HG03439 (cell line): ENCODE results near the gene GLIS1.

ENCODE experiments used
- ATAC-seq: cut with Tn5 transposase; IDR thresholded peaks from one replicate; pipeline ENCODE4 v1.9.1; 2021; ENCODE audit warnings: mild to moderate bottlenecking, moderate library complexity; ENCODE audit not compliant: unreplicated experiment

Gene GLIS1

GRCh38 chr1:53696051-53696450 is 42.9 kb downstream of the GLIS1 start:
- ATAC-seq, result no peak

DNA sequence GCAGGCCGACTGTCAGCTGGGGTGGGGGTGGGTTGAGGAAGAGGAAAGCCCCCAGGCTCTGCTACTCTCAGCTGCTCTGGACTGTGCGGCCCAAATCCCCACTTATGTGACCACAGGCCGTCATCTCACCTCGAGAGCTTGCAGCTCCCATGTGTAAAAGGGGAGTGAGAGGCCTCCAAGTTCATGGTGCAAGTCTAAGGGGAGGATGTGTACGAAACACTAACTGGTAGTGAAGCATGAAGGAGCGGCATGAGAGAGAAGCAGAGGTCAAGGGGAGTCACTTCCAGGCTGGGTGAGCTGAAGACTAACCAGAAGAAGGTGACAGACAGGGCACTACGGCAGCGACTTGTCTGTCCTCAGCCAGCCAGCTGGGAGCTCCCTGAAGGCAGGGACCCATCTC is 43.8 kb downstream of the GLIS1 start:
- ATAC-seq, result no peak

DNA sequence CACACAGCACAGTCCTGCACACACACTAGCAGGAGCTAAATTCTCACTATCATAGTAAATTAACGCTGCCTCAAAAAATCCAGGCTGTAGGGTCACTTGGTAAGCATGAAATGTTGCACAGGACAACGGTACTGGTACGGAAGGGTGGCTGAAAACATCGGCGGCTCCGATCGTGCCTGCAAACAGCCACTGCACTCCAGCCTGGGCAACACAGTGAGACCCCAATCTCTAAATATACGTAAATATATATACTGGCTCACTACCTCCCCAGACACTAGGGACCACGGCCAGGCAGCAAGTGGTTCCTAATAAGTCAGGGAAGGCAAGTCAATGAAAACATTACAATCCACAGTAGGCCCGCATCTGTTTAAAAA is 44.3 kb downstream of the GLIS1 start:
- no peak for ATAC-seq

DNA sequence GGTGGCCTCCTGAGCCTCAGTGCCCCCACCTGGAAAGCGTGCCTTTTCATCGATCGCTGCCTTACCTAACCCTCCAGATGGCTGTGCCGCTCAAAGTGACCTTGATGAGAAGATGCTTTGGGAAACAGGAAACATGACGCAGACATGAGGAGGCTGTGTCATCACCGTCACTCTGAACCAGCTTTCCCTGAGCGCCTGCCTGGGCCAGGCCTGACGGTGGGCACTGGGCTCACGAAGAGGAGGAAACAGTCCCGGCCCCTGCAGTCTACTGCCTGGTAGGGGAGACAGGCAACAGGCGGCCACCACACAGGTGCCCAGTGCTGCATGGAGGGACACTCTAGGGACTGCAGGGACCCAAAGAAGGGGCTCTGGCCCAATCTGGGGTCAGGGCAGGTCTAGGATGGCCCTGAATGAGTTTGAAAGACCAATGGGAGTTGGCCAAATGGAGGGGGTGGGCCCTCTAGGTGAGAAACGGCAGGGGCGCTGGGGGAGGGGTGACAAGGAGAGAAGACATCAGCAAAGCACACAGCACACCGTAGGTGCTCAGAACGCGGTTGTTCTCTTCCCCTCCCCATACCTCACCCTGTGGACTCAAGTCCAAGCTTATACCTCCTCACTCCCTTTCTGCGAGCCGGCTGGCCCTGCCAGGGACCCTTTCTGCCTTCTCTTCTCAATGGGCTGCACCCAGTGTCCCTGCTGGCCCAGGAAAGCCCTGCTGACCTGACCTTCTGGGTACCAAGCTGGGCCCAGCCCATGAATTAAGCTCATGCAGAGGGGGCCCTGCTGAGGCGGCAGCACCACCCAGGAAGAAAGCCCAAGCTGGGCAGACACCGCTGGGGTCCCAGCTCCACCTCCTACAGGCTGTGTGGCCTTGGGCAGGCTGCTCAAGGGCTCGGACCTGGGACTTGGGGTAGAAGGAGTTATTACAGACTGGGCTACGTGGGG is 44.9 kb downstream of the GLIS1 start:
- no peak for ATAC-seq

- ATAC-seq, result no peak
Observed at GRCh38 chr1:53693339-53693738, 45.6 kb downstream of the GLIS1 start.

- no peak for ATAC-seq
Observed at GRCh38 chr1:53691326-53691725, 47.6 kb downstream of the GLIS1 start.

- ATAC-seq, result no peak
Observed at GRCh38 chr1:53690411-53690810, 48.6 kb downstream of the GLIS1 start.

DNA sequence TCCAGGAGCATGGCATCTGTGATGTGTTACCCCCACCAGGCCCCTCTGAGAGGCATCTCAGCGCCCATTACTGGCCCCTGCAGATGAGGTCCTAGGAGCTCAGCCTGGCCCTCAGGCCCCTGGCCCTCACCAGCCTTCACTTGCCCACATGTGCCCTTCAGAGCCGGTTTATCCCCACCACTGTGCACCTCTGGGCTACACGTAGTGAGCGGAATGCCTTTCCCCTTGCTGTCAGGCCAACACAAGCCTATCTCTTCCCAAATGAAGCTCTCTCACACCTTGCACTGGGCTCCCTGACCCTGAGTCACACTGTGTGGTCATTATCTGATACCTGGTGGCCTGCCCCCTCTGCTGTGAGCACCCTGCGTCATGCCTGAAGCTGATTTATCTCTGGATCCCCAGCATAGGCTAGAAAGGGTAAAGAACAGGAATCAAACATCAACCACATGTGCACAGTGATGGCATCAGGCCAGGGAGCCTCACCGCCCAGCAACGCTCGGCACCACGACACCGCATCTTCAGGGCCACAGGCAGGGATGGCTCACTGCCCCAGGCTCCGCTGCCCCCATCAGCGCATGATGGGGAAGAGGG is 49.1 kb downstream of the GLIS1 start:
- ATAC-seq, result no peak

- ATAC-seq, result no peak
Observed at GRCh38 chr1:53689223-53689622, 49.7 kb downstream of the GLIS1 start.

DNA sequence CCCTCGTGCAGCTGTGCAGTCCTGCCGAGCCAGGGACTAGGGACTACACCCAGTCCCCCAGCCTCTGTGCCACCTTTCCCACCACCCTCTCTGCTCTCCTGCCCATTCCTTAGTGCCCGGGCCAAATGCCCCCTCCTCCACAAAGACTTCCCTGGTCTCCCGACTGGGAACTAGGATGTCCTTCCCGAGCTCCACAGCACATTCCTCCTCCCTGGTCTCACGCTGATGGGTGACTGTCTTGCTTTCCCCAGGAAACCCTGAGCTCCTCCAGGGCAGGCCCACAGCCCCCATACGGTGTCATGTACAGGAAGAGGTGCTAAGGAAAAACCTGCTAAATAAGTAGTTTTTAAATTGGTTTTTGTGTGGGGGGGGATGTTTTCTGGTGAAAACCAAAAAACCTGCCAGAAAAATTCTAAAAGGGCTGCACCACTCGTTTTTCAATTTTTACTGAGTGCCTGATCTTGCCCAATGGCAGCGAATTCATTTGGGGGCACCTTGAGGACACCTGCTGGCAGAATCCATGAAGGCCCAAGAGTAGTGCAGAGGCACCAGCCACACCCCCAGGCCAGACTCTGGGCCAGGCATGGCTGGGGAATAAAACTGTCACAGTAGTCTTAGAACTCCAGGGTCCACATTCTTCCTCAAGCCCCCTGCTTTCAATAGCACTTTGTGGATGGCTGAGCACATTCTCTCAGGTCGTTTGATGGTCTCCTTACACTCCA is 50.4 kb downstream of the GLIS1 start:
- no peak for ATAC-seq

DNA sequence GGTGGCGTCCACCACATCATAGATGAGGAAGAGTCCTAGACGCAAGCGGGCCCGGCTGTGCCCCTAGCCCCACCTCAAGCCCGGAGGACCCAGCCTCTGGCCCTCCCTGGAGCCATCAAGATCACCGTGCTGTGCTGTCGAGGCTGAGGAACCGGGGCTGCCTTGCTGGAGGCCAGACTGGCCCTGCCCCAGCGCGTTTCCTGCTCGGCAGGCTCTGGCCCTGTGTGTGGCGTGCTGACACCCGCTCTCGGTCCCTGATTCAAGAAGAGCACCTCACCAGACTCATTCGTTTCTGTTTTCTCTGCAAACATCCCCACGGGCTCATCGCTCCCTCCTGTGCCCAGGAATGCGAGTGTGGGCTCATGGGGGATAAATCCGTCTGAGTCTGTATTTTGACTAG is 51.1 kb downstream of the GLIS1 start:
- ATAC-seq, result no peak

DNA sequence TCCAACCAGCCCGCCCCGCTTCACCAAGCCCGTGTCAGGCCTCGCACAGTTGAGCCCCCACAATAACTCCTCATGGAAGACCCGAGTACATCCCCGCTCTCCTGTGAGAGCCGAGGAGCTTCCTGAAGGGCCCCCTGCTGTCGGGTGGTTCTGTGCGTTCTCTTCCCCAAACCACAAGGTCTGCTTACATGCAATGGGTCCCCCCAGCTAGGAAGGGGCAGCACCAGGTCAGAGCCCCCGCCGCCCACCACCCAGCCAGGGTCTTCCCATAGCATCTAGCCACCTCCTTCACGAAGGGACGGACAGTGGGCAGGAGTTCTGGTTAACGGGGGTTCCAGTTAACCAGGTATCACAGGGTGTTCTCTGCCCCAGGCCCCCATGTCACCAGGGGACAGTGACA is 51.5 kb downstream of the GLIS1 start:
- ATAC-seq, result no peak

DNA sequence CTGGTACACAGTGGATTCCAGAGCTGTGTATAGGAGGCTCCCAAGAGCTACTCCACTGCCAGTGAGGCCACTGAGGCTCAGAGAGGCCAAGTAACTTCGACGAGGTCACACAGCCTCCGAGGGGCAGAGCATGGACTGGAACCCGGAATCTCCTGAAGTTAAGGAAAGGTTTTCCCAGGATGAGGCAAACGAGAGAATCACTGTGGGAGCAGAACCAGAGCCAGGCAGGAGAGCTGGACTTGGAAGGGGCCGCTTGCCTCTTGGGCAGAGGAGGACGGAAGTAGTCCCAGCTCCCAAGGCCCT is 52.0 kb downstream of the GLIS1 start:
- ATAC-seq, result no peak

DNA sequence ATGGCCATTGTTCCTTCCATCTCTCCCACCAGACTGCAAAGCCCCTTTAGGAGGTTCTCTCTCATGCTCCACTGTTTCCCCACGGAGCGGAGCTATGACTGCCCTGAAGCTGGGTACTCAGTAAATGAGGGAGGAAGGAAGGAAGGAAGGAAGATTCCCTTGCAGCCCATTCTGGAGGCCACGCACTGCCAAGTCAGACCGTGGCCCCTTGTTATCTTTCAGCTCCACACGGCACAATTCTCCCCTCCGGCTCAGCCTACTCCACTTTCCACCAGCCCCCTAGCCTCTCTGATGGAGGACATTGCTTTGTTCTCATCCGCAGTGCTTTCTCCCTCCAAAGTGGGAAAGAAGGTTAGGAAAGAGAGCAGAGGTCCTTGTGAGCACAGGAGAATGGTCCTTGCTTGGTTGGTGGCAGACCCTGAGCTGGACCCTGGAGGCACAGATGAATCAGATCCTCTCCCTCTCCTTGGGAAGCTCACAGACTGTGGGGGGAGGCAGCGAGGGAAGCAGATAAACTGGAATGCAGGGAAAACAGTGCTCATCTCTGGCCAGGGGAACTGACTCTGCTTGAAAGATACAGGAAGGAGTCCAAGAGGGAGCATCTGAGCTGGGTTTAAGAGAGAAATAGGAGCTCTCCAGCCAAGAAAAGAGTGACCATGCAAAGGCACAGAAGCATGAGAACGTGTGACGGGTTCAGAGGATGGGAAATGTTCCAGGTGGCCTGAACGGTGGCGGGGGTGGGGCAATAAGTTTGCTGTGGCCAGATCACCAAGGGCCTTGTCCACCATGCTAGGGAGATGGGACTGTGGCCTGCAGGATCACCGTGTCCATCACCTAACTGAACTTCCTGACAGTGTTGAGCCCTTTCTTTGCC is 52.6 kb downstream of the GLIS1 start:
- no peak for ATAC-seq

DNA sequence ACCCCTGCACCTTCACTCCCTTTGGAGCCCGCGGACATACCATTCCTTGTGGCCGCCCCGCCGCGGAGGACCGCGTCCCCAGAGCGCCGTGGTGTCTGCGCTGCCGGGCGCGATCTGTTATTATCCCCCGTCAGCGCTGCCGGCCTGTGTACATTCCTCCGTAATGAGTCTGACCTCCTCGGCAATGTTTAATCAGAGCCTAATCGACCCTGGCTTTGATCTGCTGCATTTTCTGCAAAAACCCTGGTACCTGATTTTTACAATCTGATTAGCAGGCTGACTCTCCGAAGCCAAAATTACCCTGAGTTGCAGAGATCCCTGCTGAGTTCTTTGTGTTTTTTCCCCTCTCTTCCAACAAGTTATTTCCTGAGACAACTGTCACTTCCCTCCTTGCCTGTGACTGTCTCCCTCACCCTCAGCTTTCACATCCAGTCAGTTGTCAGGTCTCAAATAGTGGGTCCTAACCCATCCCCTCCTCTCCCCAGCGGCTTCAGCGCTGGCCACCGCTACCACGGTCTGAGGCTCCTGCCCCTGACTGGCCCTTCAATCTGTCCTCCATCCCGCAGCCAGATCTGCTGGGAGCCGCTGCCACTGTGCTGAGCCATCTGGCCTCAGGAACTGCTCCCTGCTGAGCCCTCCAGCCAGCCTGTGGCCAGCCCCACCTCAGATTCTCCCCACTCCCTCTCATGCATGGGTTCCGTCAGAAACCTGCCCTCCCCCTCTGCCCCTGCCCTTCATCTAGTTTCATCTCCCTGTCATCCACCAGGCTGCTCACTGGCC is 53.5 kb downstream of the GLIS1 start:
- no peak for ATAC-seq

DNA sequence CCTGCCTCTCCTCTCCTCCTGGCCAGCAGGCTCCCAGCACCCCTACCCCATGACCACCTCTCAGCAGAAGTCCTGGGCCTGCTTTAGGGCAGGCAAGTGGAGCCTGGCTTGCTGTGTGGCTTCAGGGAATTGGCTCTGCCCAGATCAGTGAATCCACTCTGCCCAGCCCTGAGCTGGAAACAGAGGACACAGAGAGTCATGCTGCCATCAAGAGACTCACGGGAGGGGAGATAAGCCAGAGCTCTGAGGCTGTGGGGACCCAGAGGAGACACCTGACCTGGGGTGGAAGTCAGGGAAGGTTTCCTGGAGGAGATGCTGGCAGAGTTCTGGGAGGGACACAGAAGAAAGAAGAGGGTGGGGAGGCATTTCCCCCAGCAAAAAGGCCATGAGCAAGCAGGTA is 54.2 kb downstream of the GLIS1 start:
- ATAC-seq, result no peak

GRCh38 chr1:53683986-53684740 is 54.8 kb downstream of the GLIS1 start:
- ATAC-seq, result no peak

DNA sequence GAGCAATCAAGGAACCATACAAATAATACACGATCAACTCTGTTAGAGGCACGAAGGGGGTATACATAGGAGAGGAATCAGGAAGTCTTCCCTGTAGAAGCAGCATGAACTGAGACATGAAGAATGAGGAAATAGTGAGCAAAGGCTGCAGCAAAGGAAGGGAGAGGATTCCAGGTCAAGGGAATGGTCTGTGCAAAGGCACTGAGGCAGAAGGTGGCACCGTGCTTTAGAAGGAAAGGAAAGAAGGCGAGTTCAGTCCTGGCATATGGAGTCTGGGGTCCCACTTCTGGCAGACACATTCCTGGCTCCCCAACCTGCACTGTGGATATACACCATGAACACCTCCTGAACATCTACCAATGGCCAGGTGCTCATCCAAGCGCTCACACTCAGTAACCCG is 56.1 kb downstream of the GLIS1 start:
- no peak for ATAC-seq

DNA sequence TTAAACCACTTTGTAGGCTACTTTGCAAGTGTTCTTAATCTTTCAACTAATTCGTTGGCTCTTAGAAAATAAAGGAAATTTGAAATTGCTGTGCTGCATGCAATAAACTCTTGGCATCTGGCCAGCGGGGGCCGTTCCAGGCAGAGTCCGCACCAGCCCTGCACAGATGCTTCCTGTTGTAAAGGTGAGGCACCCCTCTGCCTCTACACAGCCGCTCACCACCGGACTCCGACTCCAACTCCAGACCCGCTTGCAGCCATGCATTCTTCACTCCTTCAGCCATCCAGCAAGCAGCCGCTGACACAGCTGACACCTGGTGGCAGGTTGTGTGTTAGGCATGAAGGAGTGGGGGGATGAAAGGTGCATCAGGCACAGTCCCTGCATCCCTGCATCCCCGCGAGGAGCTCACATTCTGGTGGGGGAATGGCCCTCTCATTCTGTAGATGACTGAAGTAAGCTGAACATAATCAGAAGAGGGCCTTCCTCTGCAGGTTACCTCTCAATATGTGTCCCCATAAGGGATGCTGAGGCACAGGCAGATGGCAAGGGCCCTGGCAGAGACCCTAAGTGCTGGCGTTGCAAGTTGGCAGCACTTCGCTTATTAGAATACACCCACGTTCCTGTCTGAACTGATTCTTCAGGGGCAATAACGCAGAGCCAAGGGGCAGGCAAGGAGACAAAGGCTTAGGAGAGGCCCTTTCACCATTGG is 56.8 kb downstream of the GLIS1 start:
- no peak for ATAC-seq
